ENCODE results near the gene HMGCR.
"Not testable (repeated sequence)": the region's sequence is repeated elsewhere in the genome, so short reads cannot be mapped to it uniquely, and the experiment has no call there.

HMGCR gene

DNA sequence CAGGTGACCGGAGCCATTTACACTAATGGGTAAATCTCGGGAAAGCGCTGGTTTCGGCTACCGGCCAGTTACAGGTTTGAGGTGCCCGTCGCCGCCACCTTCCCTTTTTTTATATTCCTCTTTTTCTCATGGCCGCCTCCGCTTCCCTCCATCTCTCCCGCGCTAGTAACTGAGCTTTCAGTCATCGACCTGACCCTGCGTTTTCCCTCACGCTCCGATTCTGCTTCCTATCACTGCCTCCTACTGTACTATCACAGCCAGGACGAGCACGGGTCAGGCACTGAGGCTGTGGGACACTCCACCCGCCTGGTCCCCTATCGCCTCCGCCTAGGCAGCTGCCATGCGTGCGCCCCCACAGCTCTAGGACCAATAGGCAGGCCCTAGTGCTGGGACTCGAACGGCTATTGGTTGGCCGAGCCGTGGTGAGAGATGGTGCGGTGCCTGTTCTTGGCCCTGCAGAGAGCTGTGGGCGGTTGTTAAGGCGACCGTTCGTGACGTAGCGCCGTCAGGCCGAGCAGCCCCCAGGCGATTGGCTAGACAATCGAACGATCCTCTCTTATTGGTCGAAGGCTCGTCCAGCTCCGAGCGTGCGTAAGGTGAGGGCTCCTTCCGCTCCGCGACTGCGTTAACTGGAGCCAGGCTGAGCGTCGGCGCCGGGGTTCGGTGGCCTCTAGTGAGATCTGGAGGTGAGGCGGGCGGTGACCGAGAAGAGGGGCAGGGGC, at the start of gene HMGCR:
HMGCR (plus strand) TSS at position 606 of the 722 bp plus-strand sequence. CDS start 5,386 bp downstream, outside the sequence.
- TF ChIP-seq, protein P1, sequence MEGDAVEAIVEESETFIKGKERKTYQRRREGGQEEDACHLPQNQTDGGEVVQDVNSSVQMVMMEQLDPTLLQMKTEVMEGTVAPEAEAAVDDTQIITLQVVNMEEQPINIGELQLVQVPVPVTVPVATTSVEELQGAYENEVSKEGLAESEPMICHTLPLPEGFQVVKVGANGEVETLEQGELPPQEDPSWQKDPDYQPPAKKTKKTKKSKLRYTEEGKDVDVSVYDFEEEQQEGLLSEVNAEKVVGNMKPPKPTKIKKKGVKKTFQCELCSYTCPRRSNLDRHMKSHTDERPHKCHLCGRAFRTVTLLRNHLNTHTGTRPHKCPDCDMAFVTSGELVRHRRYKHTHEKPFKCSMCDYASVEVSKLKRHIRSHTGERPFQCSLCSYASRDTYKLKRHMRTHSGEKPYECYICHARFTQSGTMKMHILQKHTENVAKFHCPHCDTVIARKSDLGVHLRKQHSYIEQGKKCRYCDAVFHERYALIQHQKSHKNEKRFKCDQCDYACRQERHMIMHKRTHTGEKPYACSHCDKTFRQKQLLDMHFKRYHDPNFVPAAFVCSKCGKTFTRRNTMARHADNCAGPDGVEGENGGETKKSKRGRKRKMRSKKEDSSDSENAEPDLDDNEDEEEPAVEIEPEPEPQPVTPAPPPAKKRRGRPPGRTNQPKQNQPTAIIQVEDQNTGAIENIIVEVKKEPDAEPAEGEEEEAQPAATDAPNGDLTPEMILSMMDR (IDR thresholded peaks at IDR 0.05; ENCODE audit: insufficient read depth, low read length, poor library complexity, severe bottlenecking), result peak; percentile 20
- no peaks in the 10 kb centered on the region for H3K27me3 ChIP-seq (replicated peaks; ENCODE audit: control insufficient read depth, insufficient read depth, low read length)
- peak; percentile 97 for DNase-seq (ENCODE audit: extremely low read depth, insufficient read length)

GRCh38 chr5:75291844-75292243, 45.2 kb upstream of the HMGCR start:
- not testable (repeated sequence) for H3K4me3 ChIP-seq (replicated peaks; ENCODE audit: low read depth, low read length); H3K27me3 ChIP-seq (replicated peaks; ENCODE audit: control insufficient read depth, insufficient read depth, low read length); DNase-seq (ENCODE audit: extremely low read depth, insufficient read length); H3K36me3 ChIP-seq (ENCODE audit: control insufficient read depth, insufficient read depth, low read length)

More for the DNA sequence above, at the start of gene HMGCR:
- Histone ChIP-seq H3K36me3 (ENCODE audit: control insufficient read depth, insufficient read depth, low read length) (no peaks in the 10 kb centered on the region), H3K4me3 (replicated peaks; ENCODE audit: low read depth, low read length) (peak within 1 kb of the TSS; percentile 99)

GRCh38 chr5:75300084-75300483, 36.9 kb upstream of the HMGCR start:
- no peaks in the 10 kb centered on the region for H3K27me3 ChIP-seq (replicated peaks; ENCODE audit: control insufficient read depth, insufficient read depth, low read length)
- H3K36me3 ChIP-seq (ENCODE audit: control insufficient read depth, insufficient read depth, low read length), result no peaks in the 10 kb centered on the region
- TF ChIP-seq, protein P1 (IDR thresholded peaks at IDR 0.05; ENCODE audit: insufficient read depth, low read length, poor library complexity, severe bottlenecking), result no peak
- no peak overlapping the region for H3K4me3 ChIP-seq (replicated peaks; ENCODE audit: low read depth, low read length)
- no peak for DNase-seq (ENCODE audit: extremely low read depth, insufficient read length)

GRCh38 chr5:75303419-75303818, 33.6 kb upstream of the HMGCR start:
- no peak overlapping the region for H3K4me3 ChIP-seq (replicated peaks; ENCODE audit: low read depth, low read length)
- TF ChIP-seq, protein P1 (IDR thresholded peaks at IDR 0.05; ENCODE audit: insufficient read depth, low read length, poor library complexity, severe bottlenecking), result no peak
- H3K27me3 ChIP-seq (replicated peaks; ENCODE audit: control insufficient read depth, insufficient read depth, low read length), result no peaks in the 10 kb centered on the region

GRCh38 chr5:75304486-75304885, 32.5 kb upstream of the HMGCR start:
- not testable (repeated sequence) for H3K36me3 ChIP-seq (ENCODE audit: control insufficient read depth, insufficient read depth, low read length); H3K27me3 ChIP-seq (replicated peaks; ENCODE audit: control insufficient read depth, insufficient read depth, low read length); DNase-seq (ENCODE audit: extremely low read depth, insufficient read length); H3K4me3 ChIP-seq (replicated peaks; ENCODE audit: low read depth, low read length)

More at GRCh38 chr5:75303419-75303818, 33.6 kb upstream of the HMGCR start:
- no peak for DNase-seq (ENCODE audit: extremely low read depth, insufficient read length)
- H3K36me3 ChIP-seq (ENCODE audit: control insufficient read depth, insufficient read depth, low read length), result no peaks in the 10 kb centered on the region

- no peak for DNase-seq (ENCODE audit: extremely low read depth, insufficient read length)
- TF ChIP-seq, protein P1 (IDR thresholded peaks at IDR 0.05; ENCODE audit: insufficient read depth, low read length, poor library complexity, severe bottlenecking), result no peak
- Histone ChIP-seq H3K27me3 (replicated peaks; ENCODE audit: control insufficient read depth, insufficient read depth, low read length) (no peaks in the 10 kb centered on the region), H3K36me3 (ENCODE audit: control insufficient read depth, insufficient read depth, low read length) (no peaks in the 10 kb centered on the region), H3K4me3 (replicated peaks; ENCODE audit: low read depth, low read length) (no peak overlapping the region)
Observed at GRCh38 chr5:75306746-75307145, 30.3 kb upstream of the HMGCR start.

Data from GM06990 (cell line).